Measurements from ENCODE around the gene NBR1. TPM values are rescaled to one million over a fixed set of nuclear protein-coding genes. Genes with fewer than 3 reads are reported as not detected.
A peak's percentile ranks its signal among the peaks of the same experiment; 100 is the strongest.

The NBR1 gene, protein sequence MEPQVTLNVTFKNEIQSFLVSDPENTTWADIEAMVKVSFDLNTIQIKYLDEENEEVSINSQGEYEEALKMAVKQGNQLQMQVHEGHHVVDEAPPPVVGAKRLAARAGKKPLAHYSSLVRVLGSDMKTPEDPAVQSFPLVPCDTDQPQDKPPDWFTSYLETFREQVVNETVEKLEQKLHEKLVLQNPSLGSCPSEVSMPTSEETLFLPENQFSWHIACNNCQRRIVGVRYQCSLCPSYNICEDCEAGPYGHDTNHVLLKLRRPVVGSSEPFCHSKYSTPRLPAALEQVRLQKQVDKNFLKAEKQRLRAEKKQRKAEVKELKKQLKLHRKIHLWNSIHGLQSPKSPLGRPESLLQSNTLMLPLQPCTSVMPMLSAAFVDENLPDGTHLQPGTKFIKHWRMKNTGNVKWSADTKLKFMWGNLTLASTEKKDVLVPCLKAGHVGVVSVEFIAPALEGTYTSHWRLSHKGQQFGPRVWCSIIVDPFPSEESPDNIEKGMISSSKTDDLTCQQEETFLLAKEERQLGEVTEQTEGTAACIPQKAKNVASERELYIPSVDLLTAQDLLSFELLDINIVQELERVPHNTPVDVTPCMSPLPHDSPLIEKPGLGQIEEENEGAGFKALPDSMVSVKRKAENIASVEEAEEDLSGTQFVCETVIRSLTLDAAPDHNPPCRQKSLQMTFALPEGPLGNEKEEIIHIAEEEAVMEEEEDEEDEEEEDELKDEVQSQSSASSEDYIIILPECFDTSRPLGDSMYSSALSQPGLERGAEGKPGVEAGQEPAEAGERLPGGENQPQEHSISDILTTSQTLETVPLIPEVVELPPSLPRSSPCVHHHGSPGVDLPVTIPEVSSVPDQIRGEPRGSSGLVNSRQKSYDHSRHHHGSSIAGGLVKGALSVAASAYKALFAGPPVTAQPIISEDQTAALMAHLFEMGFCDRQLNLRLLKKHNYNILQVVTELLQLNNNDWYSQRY
- 10 to 100 TPM; 58.2 to 89.1 (median 78.6) TPM for total RNA-seq
- 100 to 1,000 TPM in 1 of 2 donors, 10 to 100 TPM in 1; 60.3 to 124 TPM for polyA plus RNA-seq
- long read RNA-seq, donor 1, partial matches to known transcripts, result 41 of 77 reads
- long read RNA-seq, donor 1, other reads (novel, unspliced or antisense), result 34 of 77 reads
- long read RNA-seq, donor 2, partial matches to known transcripts, result 23 of 39 reads
- long read RNA-seq, donor 2, other reads (novel, unspliced or antisense), result 16 of 39 reads
- long read RNA-seq, donor 3, partial matches to known transcripts, result 49 of 150 reads
- long read RNA-seq, donor 3, other reads (novel, unspliced or antisense), result 101 of 150 reads

DNA sequence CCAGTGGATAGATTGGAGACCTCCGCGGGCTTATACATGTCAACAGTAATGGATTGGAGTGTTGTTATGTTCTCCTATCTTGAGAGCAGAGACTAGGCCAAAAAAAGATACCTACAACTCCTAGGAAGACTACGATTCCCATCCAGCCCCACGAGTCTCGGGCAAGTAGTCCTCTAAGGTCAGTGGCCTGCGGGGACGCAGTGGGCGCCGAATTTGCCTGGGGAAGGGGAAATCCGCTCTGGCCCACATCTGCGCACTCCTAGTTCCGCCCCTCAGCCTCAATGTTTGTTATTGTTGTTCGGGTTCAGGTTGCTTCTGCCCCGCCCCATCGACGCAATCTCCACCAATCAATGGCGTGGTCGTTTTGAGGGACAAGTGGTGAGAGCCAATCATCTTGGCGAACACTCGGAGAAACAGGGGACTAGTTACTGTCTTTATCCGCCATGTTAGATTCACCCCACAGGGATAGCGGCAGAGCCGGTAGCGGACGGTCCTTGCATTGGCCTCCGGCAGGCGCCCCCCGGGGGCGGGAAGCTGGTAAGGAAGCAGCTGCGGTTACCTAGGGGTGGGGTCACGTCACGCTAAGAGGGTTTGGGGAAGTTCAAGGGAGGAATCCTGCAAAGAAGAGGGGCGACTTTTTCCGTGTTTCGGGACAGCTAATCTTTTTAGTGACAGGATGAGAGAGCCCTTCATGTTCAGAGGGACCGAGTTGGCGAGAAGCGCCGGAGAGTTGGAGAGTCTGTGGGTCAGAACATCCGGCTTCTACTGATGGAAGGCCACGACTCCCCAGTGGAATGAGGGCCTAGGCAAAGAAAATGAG is at the start of gene NBR1:
NBR1 (plus strand) TSS at position 449 of the 820 bp plus-strand sequence. CDS start 4,586 bp downstream, outside the sequence.
- TF ChIP-seq EP300 (IDR thresholded peaks at IDR 0.05) (no peak), POLR2A (IDR thresholded peaks at IDR 0.05) (peak; percentile 78)
- TF ChIP-seq, protein P1, sequence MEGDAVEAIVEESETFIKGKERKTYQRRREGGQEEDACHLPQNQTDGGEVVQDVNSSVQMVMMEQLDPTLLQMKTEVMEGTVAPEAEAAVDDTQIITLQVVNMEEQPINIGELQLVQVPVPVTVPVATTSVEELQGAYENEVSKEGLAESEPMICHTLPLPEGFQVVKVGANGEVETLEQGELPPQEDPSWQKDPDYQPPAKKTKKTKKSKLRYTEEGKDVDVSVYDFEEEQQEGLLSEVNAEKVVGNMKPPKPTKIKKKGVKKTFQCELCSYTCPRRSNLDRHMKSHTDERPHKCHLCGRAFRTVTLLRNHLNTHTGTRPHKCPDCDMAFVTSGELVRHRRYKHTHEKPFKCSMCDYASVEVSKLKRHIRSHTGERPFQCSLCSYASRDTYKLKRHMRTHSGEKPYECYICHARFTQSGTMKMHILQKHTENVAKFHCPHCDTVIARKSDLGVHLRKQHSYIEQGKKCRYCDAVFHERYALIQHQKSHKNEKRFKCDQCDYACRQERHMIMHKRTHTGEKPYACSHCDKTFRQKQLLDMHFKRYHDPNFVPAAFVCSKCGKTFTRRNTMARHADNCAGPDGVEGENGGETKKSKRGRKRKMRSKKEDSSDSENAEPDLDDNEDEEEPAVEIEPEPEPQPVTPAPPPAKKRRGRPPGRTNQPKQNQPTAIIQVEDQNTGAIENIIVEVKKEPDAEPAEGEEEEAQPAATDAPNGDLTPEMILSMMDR (IDR thresholded peaks at IDR 0.05), result peak in 2 of 3 donors; percentile 45 to 54
- peaks cover 8% of the 10 kb centered on the region for H3K4me1 ChIP-seq (ENCODE audit: insufficient read depth)
- no peaks in the 10 kb centered on the region for H3K36me3 ChIP-seq
- 0 to 1% (median 0%) methylated on average over 41 of the region's 41 CpGs for WGBS, 3 donors
- no peaks in the 10 kb centered on the region for H3K9me3 ChIP-seq
- no peaks in the 10 kb centered on the region for H3K27me3 ChIP-seq
- peak within 1 kb of the TSS; percentile 88 to 99 for H3K27ac ChIP-seq
- intact Hi-C loops (cut with DNase I), result loop anchor here in 2 of 4 donors (1.0 to 5.0 kb wide), 2 partner anchors 144 to 149 kb away; partner anchors contain the start of gene VAT1 (in 2 of the 2)
- peak; percentile 94 to 98 (median 97) for DNase-seq
- H3K4me3 ChIP-seq, result peak within 1 kb of the TSS; percentile 85

DNA sequence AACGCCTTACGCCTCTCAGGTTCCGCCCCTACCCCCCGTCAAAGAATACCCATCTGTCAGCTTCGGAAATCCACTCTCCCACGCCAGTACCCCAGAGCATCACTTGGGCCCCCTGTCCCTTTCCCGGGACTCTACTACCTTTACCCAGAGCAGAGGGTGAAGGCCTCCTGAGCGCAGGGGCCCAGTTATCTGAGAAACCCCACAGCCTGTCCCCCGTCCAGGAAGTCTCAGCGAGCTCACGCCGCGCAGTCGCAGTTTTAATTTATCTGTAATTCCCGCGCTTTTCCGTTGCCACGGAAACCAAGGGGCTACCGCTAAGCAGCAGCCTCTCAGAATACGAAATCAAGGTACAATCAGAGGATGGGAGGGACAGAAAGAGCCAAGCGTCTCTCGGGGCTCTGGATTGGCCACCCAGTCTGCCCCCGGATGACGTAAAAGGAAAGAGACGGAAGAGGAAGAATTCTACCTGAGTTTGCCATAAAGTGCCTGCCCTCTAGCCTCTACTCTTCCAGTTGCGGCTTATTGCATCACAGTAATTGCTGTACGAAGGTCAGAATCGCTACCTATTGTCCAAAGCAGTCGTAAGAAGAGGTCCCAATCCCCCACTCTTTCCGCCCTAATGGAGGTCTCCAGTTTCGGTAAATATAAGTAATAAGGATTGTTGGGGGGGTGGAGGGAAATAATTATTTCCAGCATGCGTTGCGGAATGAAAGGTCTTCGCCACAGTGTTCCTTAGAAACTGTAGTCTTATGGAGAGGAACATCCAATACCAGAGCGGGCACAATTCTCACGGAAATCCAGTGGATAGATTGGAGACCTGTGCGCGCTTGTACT is 45.7 kb upstream of the NBR1 start, which contains the start of gene BRCA1:
BRCA1 (minus strand) TSS at position 232 of the 834 bp plus-strand sequence. CDS start 1,268 bp downstream, outside the sequence.
- intact Hi-C loops (cut with DNase I), result loop anchor here in 2 of 4 donors (5.0 kb wide), 2 partner anchors 98 to 103 kb away; partner anchors contain the start of genes RND2 (in 1 of the 2) and VAT1 (in 1 of the 2)

More for the DNA sequence above, 45.7 kb upstream of the NBR1 start, which contains the start of gene BRCA1:
- H3K4me1 ChIP-seq (ENCODE audit: insufficient read depth), result peaks cover 8% of the 10 kb centered on the region
- 1 to 4% (median 2%) methylated on average over 38 of the region's 38 CpGs for WGBS, 3 donors
- H3K27me3 ChIP-seq, result no peaks in the 10 kb centered on the region
- no peaks in the 10 kb centered on the region for H3K9me3 ChIP-seq
- TF ChIP-seq POLR2A (IDR thresholded peaks at IDR 0.05), result peak; percentile 41
- TF ChIP-seq, protein P1 (IDR thresholded peaks at IDR 0.05), result no peak
- DNase-seq, result peak; percentile 89 to 94 (median 92)
- peak within 1 kb of the TSS; percentile 56 for H3K4me3 ChIP-seq
- H3K36me3 ChIP-seq, result no peaks in the 10 kb centered on the region
- peak within 1 kb of the TSS; percentile 33 to 78 for H3K27ac ChIP-seq

All from ovary (tissue), 10 donors.